ENCODE data around the gene SPDYE2B.
"Not testable (repeated sequence)": the region's sequence is repeated elsewhere in the genome, so short reads cannot be mapped to it uniquely, and the experiment has no call there.

Gene SPDYE2B

DNA sequence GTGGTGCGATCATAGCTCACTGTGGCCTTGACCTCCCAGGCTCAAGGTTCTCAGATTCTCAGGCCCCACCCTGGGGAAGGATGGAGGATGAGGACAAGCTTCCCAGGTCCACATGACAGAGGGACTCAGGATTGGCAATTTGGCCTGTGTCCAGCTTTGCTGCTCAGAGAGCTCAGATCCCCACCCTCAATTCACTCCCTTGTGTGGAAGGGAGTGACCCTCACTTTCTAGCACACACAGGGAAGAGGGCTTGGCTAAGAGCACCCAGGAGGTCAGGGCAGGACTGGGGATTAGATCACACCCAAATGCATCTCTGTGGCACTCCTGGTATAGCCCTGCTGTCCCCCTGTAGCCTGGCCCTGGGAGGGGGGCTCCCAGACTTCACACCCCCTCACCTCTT lies 6.7 kb upstream of the SPDYE2B start:
- DNase-seq: not testable (repeated sequence)

- not testable (repeated sequence) for DNase-seq
Measured at GRCh38 chr7:102647813-102648212, 2.3 kb upstream of the SPDYE2B start.

DNA sequence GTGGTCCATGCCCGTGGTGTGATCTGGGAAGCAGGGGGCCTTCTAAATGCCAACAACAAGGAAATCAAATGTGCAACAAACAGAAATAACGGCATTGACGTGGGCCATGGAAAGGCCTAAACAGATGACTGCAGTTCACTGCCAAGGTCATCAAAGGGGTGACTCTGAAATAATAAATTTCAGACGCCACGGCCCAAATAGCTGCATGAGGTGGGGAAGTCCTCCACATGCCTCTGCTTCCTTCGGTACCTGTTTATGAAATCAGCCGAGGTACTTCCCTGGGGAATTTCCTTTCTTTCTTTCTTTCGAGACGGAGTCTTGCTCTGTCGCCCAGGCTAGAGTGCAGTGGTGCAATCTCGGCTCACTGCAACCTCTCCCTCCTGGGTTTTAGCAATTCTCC lies 14.6 kb downstream of the SPDYE2B start:
- not testable (repeated sequence) for DNase-seq

GRCh38 chr7:102666850-102667249 lies 16.7 kb downstream of the SPDYE2B start:
- DNase-seq: not testable (repeated sequence)

DNA sequence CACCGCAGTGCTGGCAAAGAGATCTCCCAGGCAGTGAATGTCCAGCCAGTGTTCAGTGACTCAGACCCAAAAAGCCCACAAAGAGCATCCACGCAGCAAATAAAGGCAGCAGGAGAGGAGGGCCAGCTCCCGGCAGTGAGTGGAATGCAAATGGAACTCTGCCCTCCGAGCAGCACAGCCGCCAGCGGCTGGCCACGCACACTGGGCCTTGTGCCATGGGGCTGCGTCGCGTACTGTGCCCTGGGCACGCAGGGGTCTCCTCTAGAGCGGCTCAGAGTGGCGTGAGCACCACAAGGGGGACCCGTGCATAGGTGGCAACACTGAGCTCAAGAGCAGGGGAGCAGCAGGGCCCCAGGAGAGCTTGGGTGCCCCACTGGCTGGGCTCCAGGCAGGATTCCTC lies 17.4 kb downstream of the SPDYE2B start:
- DNase-seq: not testable (repeated sequence)

GRCh38 chr7:102671166-102671955 lies 21.2 kb downstream of the SPDYE2B start, which contains the start of gene POLR2J2:
Gene POLR2J2 (minus strand): TSS chr7:102671663. CDS start chr7:102671601, 62 bp downstream.
- DNase-seq: not testable (repeated sequence)

DNA sequence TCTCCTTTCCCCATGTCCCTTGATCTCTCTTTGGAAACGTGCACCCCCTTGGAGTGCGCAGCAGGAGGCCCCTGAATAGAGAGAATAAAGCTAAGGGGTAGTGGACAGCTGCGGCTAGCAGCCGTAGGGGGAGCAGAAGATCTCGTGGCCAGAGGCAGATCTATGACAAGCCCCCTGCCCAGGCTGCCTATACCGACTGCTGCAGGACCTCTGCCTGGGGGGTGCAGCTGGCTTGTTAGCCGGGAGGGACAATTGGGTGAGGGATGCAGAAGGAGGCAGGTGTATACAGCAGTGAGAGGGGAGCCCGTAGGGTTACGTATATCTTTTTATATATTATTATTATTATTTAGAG lies 21.8 kb downstream of the SPDYE2B start:
- DNase-seq: not testable (repeated sequence)

GRCh38 chr7:102673447-102674067 lies 23.4 kb downstream of the SPDYE2B start:
- DNase-seq: not testable (repeated sequence)

- not testable (repeated sequence) for DNase-seq
Measured at GRCh38 chr7:102675545-102675944, 25.4 kb downstream of the SPDYE2B start.

GRCh38 chr7:102680780-102681179 lies 30.7 kb downstream of the SPDYE2B start:
- DNase-seq: not testable (repeated sequence)

DNA sequence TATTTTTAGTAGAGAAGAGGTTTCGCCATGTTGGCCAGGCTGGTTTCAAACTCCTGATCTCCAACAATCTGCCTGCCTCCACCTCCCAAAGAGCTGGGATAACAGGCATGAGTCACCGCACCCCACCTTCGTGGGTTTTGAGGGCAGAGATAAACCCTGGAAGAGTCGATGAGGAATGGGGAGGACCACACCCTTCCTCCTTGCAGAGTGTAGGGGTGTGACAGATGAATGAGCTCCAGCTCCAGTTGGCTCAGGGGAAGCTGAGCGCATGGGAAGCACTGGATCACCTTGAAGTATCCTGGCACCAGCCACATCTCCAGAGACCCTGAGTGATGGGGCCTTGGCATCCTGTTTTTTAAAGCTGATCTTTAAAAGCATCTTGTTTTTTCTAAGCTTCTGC lies 32.4 kb downstream of the SPDYE2B start:
- DNase-seq: not testable (repeated sequence)

- DNase-seq: not testable (repeated sequence)
Measured at GRCh38 chr7:102688299-102689036, 38.3 kb downstream of the SPDYE2B start.

GRCh38 chr7:102689436-102690282 lies 39.5 kb downstream of the SPDYE2B start:
- not testable (repeated sequence) for DNase-seq

DNA sequence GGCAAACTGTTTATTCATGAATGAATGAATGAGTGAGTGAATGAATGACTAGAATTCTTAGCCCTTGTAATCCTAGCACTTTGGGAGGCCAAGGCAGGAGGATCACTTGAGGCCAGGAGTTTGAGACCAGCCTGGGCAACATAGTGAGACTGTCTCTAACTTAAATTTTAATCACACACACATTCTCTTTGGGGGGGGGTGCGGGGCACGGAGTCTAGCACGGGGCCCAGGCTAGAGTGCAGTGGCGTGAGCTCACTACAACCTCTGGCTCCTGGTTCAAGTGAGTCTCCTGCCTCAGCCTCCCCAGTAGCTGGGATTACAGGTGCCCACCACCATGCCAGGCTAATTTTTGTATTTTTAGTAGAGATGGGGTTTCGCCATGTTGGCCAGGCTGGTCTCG lies 40.5 kb downstream of the SPDYE2B start:
- DNase-seq: not testable (repeated sequence)

GRCh38 chr7:102694008-102694407 lies 43.9 kb downstream of the SPDYE2B start:
- not testable (repeated sequence) for DNase-seq

- not testable (repeated sequence) for DNase-seq
Measured at GRCh38 chr7:102695033-102695552, 45.0 kb downstream of the SPDYE2B start.

- not testable (repeated sequence) for DNase-seq
Measured at GRCh38 chr7:102696009-102696408, 45.9 kb downstream of the SPDYE2B start.

DNA sequence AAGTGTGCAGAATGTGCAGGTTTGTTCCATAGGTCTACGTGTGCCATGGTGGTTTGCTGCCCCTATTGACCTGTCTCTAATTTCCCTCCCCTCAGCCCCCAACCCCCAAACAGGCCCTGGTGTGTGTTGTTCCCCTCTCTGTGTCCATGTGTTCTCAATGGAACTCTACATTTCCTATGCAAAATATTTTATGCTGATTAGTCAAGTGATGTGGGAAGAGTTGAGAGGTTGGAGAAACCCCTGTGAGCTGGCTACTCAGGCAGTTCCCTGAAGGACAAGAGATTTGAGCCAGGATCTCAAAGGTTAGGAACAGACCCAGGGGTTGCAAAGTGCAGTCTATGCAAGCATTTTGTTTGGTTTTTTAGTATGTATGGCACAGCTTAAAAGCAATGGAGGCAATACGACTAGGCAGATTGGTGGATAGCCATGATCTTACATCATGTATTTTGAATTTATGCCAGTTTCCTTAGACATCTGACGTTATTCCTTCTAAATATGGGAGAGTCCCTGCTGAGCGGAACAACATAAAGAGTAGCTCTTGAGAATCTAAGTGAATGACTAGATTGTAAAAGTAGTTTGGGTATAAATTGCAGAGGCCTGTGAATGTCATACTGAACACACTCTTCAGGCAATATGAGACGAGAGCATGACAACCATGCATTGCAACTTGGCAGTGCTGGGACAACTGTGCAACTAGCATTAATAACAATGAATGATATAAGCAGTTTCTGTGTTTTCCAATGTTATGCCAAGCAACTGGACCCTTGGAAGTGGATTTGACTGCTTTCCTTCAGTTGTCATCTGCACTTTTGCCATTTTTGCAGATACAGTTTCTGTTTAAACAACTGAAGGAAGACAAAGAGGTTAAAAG lies 47.8 kb downstream of the SPDYE2B start:
- not testable (repeated sequence) for DNase-seq

GRCh38 chr7:102698962-102699750 lies 49.0 kb downstream of the SPDYE2B start:
- DNase-seq: not testable (repeated sequence)

Measured in right kidney (tissue), 1 donor.